A549 (cell line): ENCODE results near the gene COA8.

Experiments
- CEBPB ChIP-seq, 2 experiments: fragments of >200 bp in 1 of 2; sonication (Bioruptor Twin) in 1 of 2; formaldehyde crosslinking in 1 of 2; IDR thresholded peaks; 2 replicates each; pipeline ENCODE4 v1.6.1; 2012 to 2016
- CHD2 ChIP-seq: fragments of 150-350 bp; IDR thresholded peaks from 2 replicates; pipeline ENCODE4 v1.6.1; 2014; ENCODE audit warnings: low read length; ENCODE audit not compliant: partially characterized antibody
- JUN ChIP-seq, 2 experiments: fragments of >200 bp; sonication (Bioruptor Twin); formaldehyde crosslinking; IDR thresholded peaks; 2 replicates in 1 of 2; 3 replicates in 1 of 2; pipeline ENCODE4 v1.6.1; 2016 to 2017
- MYC ChIP-seq: IDR thresholded peaks from 2 replicates; pipeline ENCODE4 v1.6.1; 2012; ENCODE audit warnings: mild to moderate bottlenecking, inconsistent platforms, low read length, improper control_type of control experiment, borderline replicate concordance
- POLR2A ChIP-seq: IDR thresholded peaks from 2 replicates; pipeline ENCODE4 v1.6.1; 2012; ENCODE audit warnings: mild to moderate bottlenecking, low read length
- POLR2AphosphoS2 ChIP-seq: conservative IDR thresholded peaks from 2 replicates; pipeline ENCODE4 v1.6.1; 2012; ENCODE audit warnings: low read length, improper control_type of control experiment, inconsistent platforms
- TF ChIP-seq, protein P1 (sequence below): fragments of >200 bp; sonication (Bioruptor Twin); formaldehyde crosslinking; IDR thresholded peaks from 3 replicates; pipeline ENCODE4 v1.5.1; 2016

DNA sequence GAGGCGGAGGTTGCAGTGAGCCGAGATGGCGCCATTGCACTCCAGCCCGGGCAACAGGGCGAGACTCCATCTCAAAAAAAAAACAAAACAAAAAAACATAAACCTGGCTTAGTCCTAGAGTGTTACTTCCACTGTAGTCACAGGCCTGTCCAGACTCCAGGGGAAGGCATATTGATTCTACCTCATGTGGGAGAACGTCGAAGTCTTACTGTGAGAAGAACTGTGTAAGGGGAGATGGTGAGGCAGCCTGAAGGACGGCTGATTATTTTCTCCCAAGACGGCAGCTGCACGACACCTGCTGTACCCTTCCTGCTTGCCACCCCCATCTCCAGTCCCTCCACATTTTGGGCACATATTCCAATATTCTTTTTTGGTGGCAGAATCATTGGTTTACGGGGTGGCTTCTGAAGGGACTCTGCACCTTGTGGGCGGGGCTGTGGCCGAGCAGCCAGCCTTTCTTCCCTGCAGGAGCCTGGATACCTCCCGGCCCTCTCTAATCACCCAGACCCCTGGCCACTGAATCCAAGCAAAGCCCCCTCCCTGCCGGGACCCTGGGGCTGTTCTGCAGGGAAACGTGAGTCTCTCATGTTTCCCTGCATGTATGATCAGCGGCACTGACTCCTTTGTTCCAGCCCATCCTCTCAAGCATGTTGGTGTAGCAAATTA lies 54.0 kb downstream of the COA8 start:
- no peak for TF ChIP-seq POLR2AphosphoS2
- TF ChIP-seq CEBPB (IDR thresholded peaks at IDR 0.05) = no peak
- TF ChIP-seq CHD2 = no peak
- no peak for TF ChIP-seq MYC
- TF ChIP-seq POLR2A = no peak
- TF ChIP-seq JUN (IDR thresholded peaks at IDR 0.05) = no peak
- TF ChIP-seq, protein P1, sequence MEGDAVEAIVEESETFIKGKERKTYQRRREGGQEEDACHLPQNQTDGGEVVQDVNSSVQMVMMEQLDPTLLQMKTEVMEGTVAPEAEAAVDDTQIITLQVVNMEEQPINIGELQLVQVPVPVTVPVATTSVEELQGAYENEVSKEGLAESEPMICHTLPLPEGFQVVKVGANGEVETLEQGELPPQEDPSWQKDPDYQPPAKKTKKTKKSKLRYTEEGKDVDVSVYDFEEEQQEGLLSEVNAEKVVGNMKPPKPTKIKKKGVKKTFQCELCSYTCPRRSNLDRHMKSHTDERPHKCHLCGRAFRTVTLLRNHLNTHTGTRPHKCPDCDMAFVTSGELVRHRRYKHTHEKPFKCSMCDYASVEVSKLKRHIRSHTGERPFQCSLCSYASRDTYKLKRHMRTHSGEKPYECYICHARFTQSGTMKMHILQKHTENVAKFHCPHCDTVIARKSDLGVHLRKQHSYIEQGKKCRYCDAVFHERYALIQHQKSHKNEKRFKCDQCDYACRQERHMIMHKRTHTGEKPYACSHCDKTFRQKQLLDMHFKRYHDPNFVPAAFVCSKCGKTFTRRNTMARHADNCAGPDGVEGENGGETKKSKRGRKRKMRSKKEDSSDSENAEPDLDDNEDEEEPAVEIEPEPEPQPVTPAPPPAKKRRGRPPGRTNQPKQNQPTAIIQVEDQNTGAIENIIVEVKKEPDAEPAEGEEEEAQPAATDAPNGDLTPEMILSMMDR = no peak
